Measurements from ENCODE around the gene SGSM2. TPM values are rescaled to one million over a fixed set of nuclear protein-coding genes. Genes with fewer than 3 reads are reported as not detected.

SGSM2 gene
- total RNA-seq, 1 donor from 2014 or later, result 34.0 TPM

- no peak for DNase-seq (ENCODE audit: low read depth, low spot score)
Observed at GRCh38 chr17:2369039-2369438, 31.7 kb downstream of the SGSM2 start.

GRCh38 chr17:2369551-2370210 lies 32.4 kb downstream of the SGSM2 start:
- no peak for DNase-seq (ENCODE audit: low read depth, low spot score)

- DNase-seq (ENCODE audit: low read depth, low spot score), result no peak
Observed at GRCh38 chr17:2370211-2370589, 32.9 kb downstream of the SGSM2 start.

- no peak for DNase-seq (ENCODE audit: low read depth, low spot score)
Observed at GRCh38 chr17:2371183-2372130, 34.2 kb downstream of the SGSM2 start.

GRCh38 chr17:2372180-2372579 lies 34.9 kb downstream of the SGSM2 start:
- DNase-seq (ENCODE audit: low read depth, low spot score), result no peak

- DNase-seq (ENCODE audit: low read depth, low spot score), result no peak
Observed at GRCh38 chr17:2372681-2373080, 35.4 kb downstream of the SGSM2 start.

GRCh38 chr17:2373179-2373578 lies 35.9 kb downstream of the SGSM2 start:
- no peak for DNase-seq (ENCODE audit: low read depth, low spot score)

GRCh38 chr17:2374549-2375285 lies 37.4 kb downstream of the SGSM2 start:
- DNase-seq (ENCODE audit: low read depth, low spot score), result no peak

GRCh38 chr17:2375406-2375805 lies 38.1 kb downstream of the SGSM2 start:
- DNase-seq (ENCODE audit: low read depth, low spot score), result no peak

GRCh38 chr17:2376107-2376506 lies 38.8 kb downstream of the SGSM2 start:
- DNase-seq (ENCODE audit: low read depth, low spot score), result no peak

- no peak for DNase-seq (ENCODE audit: low read depth, low spot score)
Observed at GRCh38 chr17:2377659-2378058, 40.4 kb downstream of the SGSM2 start.

- no peak for DNase-seq (ENCODE audit: low read depth, low spot score)
Observed at GRCh38 chr17:2378905-2379304, 41.6 kb downstream of the SGSM2 start.

GRCh38 chr17:2379489-2380225 lies 42.4 kb downstream of the SGSM2 start:
- DNase-seq (ENCODE audit: low read depth, low spot score), result no peak

GRCh38 chr17:2380226-2380922 lies 43.1 kb downstream of the SGSM2 start:
- no peak for DNase-seq (ENCODE audit: low read depth, low spot score)

- DNase-seq (ENCODE audit: low read depth, low spot score), result no peak
Observed at GRCh38 chr17:2380950-2381649, 43.8 kb downstream of the SGSM2 start.

GRCh38 chr17:2383628-2384167 lies 46.4 kb downstream of the SGSM2 start:
- no peak for DNase-seq (ENCODE audit: low read depth, low spot score)

- DNase-seq (ENCODE audit: low read depth, low spot score), result no peak
Observed at GRCh38 chr17:2384439-2385127, 47.3 kb downstream of the SGSM2 start.

GRCh38 chr17:2385240-2386210 lies 48.2 kb downstream of the SGSM2 start:
- DNase-seq (ENCODE audit: low read depth, low spot score), result no peak

Data from pulmonary artery endothelial cell (primary cell).